HG03558 (cell line): ENCODE measurements around the gene ABCB4.
"Not testable (repeated sequence)": the region's sequence is repeated elsewhere in the genome, so short reads cannot be mapped to it uniquely, and the experiment has no call there.

Source experiments
- ATAC-seq: cut with Tn5 transposase; IDR thresholded peaks from one replicate; pipeline ENCODE4 v1.9.1; 2021; ENCODE audit warnings: moderate number of reproducible peaks; ENCODE audit not compliant: unreplicated experiment; ENCODE audit errors: extremely low read depth

ABCB4 gene

DNA sequence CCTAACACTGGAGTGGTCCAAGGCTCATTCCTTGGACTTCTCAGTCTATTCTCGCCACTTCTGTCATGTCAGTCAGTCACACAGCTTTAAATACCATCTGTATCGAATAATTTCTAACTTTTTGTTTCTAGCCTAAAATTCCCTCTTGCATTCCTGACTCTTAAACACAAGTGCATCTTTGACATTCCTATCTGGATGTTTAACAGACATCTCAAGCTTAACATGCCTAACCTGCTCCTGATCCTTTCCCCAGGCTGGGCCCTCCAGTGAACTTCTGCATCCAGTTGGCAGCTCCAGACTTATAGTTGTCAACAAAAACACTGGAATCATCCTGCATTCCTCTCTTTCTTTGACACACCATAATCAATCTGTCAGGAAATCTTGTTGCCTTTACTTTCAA, 4.5 kb upstream of the ABCB4 start:
- ATAC-seq = no peak

DNA sequence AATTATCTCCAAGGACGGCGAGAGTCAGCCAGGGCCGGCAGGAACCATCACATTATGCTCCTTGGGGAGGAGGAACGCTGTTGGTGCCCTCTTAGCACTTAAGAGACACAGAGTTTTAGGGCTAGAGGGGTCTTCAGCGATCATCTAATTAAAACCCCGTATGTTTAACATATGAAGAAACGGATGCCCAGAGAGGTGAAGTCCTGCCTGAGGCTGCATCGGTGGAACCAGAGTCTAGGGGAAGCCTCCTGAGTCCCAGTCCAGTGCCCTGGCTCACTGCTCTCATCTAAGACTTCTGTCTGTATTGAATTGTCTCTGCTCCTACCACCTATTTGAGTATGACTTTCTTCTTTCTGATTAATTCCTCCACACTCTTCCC, 688 bp upstream of the ABCB4 start:
- no peak for ATAC-seq

DNA sequence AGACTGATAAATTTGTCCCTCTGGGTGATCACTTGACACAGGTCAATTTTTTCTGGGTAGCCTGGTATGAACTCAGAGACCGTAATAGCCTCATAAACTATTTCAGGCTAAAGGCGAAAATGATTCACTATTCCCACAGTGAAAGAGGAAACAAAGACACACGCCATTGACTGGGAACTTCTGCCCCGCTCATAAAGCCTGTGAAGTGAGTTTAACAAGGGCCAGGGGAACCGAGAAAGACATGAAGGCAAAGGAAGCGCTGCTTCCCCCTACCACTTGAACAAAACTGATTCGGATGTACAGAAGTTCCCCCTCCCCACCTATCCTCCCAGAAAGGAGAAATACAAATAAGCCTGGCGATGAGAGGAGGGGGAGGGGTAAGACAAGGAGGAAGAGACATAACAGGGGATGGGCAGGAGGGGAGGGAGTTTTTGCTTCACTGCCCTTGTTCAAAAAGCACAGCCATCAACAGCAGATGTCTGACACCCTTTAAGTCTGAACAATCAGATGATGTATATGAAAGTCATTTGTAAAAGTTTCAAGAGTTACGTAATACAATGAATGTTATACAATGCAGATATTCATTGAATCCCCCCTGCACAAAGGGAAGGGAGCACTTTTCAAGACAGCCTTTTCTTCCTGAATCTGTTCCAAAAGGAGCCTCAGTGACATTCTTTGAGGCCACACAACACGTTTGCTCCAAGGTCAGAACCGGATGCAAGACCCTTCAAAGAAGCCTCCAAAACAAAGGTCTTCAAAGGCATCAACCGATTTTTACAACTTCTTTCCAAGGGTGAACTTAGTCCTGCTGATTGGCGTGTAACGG, 734 bp downstream of the ABCB4 start:
- peak; percentile 62 for ATAC-seq

DNA sequence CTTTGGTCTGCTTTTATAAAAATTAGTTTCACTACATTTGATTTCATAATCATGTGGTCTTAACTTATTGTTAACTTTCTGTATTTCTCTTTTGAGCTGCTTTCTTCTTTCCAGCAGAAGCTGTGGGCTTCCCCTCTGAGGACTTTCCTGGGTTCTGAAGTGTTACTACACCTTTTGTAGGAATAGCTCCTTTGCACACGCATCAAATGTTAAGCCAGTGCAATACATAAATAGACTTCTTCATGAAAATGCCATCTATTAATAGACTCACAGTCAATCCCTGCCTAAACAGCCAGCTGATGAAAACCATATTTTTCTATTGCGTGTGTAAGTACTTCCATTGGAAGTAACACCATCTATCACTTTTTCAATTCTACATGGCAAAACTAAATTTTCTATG, 1.5 kb downstream of the ABCB4 start:
- no peak for ATAC-seq

DNA sequence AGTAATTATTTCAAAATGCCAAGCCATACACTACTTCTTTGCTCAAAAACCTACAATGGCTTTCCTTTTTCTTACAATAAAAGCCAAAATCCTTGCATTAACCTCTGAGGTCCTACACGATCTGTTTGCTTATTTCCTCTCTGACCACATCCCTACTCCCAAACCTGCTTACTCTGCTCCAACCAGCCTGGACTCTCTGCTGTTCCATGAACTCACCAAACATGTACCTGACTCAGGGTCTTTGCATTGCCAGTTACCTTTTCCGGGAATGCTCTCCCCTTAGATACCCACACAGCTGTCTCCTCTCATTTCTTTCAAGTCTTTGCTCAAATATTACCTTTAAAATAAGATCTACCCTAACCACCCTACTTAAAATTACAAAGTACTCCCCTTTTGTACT, 2.3 kb downstream of the ABCB4 start:
- ATAC-seq = no peak

DNA sequence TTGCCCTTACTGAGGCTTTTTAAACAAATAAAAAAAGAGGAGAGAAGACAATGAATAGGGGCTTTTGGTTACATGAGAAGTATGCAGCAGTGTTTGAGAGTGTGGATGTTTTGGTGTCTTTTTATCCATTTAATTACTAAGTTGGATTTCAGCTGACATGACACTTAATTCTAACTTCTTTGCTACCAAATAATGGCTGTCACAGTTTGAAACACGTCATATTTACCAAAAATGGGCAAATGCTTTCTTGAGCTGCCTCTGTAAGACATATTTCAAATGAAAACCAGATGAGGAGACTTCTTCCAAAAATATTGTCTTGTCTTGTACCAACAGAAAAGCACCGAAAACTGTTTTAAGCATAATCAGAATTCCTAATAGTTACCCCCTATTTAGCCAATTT, 4.0 kb downstream of the ABCB4 start:
- ATAC-seq = no peak

DNA sequence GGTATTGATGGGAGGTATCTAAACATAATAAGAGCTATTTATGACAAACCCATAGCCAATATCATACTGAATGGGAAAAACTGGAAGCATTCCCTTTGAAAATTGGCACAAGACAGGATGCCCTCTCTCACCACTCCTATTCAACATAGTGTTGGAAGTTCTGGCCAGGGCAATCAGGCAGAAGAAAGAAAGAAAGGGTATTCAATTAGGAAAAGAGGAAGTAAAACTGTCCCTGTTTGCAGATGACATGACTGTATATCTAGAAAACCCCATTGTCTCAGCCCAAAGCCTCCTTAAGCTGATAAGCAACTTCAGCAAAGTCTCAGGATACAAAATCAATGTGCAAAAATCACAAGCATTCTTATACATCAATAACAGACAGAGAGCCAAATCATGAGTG, 6.3 kb downstream of the ABCB4 start:
- ATAC-seq = not testable (repeated sequence)

DNA sequence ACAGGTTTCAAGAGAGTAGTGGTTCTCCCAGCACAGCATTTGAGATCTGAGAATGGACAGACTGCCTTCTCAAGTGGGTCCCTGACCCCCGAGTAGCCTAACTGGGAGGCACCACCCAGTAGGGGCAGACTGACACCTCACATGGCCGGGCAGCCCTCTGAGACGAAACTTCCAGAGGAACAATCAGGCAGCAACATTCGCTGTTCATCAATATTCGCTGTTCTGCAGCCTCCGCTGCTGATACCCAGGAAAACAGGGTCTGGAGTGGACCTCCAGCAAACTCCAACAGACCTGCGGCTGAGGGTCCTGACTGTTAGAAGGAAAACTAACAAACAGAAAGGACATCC, 10.0 kb downstream of the ABCB4 start:
- ATAC-seq = not testable (repeated sequence)

DNA sequence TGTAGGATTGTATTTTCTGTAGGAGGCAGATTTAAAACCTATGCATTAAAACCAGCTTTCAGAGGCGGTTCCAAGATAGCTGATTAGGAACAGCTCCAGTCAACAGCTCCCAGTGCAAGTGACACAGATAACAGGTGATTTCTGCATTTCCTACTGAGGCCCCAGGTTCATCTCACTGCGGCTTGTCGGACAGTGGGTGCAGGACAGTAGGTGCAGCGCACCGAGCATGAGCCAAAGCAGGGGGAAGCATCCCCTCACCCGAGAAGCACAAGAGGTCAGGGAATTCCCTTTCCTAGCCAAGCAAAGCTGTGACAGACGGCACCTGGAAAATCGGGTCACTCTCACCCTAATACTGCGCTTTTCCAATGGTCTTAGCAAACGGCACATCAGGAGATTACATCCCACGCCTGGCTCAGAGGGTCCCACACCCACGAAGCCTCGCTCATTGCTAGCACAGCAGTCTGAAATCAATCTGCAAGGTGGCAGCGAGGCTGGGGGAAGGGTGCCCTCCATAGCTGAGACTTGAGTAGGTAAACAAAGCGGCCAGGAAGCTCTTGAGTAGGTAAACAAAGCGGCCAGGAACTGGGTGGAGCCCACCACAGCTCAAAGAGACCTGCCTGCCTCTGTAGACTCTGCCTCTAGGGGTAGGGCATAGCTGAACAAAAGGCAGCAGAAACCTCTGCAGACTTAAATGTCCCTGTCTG, 10.5 kb downstream of the ABCB4 start:
- not testable (repeated sequence) for ATAC-seq

DNA sequence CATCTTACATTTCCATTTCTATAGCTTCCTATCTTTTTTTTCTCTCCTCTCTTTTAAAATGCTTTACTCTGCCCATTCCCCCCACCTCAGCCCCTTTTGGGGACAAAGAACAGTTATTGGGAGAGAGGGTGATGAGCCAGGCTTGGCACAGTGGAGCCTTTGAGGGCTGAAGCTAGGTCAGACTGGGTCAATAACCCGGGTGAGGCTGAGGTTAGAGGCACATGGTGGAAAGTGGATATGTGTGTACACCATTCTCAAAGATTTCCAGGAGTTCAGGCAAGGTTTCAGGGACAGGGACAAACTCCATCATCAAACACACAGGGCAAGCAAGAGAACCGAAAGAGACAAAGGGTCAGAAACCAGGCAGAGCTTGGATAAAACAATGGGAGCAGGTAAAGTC, 11.5 kb downstream of the ABCB4 start:
- ATAC-seq = no peak

DNA sequence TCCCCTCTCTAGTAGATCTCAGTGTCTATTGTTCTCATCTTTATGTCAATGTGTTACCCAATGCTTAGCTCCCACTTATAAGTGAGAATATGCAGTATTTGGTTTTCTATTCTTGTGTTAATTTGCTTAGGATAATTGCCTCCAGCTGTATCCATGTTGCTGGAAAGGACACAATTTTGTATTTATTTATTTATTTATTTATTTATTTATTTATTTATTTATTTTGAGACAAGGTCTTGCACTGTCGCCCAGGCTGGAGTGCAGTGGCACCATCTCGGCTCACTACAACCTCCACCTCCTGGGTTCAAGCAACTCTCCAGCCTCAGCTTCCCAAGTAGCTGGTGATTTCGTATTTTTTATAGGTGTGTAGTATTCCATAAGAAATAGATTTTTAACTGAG, 15.0 kb downstream of the ABCB4 start:
- ATAC-seq = not testable (repeated sequence)

DNA sequence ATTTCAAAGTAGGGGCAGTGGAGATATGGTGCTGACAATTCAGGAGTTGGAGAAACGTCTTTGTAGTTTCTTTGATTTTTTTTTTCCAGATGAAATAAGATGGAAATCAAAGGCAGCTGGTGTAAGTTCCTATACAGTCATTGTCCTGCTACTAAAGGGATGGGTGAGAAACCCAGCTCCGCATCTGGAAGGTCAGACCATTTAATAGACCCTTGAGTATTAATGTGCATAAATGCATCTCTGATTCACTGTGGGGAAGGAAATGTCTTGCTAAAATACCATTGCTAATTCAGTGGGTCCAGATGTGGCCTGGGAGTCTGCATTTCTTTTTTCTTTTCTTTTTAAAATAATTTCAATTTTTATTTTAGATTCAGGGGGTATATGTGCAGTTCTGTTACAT, 15.5 kb downstream of the ABCB4 start:
- ATAC-seq = no peak

DNA sequence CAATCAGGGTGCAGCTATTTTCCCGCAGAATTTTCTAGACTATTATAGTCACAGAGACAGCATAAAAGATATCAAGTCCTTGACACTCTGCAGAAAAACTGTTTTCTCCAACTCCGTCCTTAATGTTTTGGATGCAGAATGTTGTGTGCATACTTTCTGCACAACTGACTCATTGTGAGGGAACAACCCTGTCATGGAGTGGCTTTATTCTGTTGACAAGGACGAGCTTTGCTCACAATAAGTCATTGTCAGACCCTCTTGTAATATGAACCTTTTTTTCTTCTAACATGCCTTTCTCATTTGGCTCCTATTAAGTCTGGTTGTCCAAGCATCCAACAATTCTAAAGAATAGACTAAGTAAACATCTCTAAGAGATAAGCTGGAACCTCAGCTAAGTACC, 17.3 kb downstream of the ABCB4 start:
- ATAC-seq = no peak

DNA sequence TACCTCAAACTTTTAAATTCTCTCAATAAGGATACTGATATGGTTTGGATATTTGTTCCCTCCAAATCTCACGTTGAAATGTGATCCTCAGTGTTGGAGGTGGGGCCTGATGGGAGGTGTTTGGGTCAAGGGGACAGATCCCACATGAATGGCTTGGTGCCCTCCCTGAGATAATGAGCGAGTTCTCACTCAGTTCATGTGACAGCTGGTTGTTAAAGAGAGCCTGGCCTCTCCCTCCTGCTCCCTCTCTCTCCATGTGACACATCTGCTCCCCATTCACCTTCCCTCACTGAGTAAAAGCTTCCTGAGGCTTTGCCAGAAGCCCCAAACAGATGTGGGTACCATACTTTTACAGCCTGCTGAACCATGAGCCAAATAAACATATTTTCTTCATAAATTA, 19.2 kb downstream of the ABCB4 start:
- no peak for ATAC-seq

DNA sequence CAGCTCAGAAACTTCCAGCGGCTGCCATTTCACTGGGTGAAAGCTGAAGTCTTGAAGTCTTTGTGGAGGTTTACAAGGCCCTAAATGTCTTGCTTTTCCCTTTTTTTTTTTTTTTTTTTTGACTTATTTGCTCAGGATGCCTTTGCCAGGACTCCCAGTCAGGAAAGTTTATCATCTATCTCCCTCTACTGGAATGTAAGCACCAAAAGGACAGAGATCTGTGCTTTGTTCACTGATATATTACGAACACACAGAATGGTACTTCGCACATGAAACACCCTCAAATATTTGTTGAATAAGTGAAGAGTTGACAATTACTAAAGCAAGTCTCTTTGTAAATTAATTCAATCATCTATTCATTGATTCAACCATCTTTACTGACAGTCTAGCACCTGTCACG, 23.2 kb downstream of the ABCB4 start:
- no peak for ATAC-seq

DNA sequence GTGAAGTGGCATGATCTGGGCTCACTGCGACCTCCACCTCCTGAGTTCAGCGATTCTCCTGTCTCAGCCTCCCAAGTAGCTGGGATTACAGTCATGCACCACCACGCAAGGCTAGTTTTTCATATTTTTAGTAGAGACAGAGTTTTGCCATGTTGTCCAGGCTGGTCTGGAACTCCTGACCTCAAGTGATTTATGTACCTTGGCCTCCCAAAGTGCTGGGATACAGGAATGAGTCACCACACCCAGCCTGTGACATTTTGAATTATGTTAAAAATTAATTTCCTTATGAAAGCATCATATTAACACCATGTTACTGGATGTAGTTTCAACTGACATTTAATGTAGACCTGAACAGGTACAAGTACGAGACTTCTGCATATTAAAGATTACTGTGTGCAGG, 24.3 kb downstream of the ABCB4 start:
- ATAC-seq = no peak

DNA sequence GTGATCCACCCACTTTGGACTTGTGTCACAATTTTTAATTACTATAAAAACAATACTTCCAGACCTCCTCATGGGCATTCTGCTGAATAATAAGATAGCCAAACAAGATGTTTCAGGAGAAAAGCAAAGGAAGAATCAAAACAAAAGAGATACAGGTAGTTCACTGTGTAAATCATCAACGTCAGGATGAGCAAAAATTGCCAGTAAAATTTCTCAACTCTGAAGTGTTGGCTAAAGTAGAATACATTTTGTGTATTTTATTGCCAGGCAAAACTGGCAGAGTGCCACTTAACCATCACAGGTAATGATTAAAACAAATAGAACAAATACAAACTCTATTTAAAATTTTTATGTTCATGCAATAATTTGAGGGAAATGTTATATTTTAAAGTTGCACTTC, 24.8 kb downstream of the ABCB4 start:
- no peak for ATAC-seq

DNA sequence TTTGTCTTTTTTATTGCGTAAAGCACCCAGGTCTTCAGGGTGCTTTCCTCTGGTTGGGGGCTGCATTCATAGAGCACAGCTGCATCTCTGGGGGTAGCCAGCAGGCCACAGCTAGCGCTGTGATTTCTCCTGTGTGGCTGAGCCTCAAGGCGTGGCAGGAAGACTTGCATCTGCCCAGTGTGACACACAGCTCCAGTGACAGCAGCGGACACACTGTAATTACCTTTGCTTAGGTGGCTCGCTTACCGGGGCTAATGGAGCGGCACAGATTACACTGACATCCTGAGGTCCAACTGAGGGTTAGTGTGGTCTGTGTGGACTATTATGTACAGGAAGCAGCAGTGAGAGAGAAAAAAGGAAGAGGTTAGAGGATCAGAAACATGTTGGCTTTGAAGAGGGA, 27.1 kb downstream of the ABCB4 start:
- ATAC-seq = no peak

DNA sequence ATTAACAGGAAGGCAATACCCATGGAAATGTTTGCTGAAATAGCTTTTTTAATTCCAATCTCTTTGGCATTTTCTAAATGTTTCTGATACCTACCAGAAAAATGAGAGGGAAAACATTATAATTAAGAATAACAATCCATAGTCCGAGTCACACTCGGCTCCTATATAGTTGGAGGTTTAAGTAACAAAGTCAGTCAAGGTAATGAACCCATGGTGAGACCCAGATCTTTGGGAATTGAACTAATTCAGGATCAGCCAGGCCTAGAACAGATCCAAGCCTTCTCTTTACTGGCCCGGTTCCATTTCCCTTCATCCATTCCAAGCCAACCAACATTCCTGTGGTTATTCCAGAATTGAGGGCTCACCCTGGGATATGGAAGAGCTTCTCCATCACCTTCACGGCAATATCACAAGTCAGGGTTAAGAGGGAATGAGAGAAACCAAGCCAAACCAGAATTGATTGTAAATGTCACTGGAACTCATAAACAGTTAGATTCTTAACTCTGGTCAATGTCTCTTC, 28.3 kb downstream of the ABCB4 start:
- ATAC-seq = no peak

DNA sequence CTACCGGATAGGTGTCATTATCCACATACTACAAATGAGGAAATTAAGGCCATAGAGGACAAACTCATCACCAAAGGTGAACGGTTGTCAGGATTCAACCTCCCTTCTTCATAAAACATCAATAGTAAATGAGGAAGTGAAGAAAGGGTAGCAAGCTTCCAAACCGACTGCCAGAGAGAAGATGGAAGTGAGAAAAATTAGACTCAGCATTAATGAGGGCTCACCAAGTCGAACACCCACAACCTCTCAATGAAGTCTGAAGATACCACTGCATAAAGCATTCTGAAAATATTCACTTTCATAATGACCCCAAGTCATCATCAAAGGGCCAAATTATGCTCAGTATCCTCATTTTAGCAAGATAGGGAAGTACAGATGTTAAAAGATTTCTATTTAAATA, 29.6 kb downstream of the ABCB4 start:
- peak; percentile 92 for ATAC-seq

DNA sequence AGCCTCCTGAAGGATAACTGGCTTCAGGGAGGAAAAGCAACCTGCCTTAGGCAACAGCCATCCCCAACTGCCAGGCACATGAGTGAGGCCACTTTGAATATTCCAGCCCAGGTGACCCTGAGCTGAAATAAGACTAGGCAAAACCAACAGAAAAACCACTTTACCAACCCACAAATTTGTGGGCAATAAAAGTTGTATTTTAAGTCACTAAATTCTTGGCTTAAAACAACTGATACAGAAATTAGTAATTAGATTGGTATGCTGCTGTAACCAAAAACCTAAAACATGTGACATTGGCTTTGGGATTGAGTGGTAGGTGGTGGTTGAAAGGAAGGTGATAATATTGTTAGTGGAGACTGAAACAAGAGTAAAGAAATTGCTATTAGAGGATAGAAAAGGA, 39.9 kb downstream of the ABCB4 start:
- ATAC-seq = no peak

DNA sequence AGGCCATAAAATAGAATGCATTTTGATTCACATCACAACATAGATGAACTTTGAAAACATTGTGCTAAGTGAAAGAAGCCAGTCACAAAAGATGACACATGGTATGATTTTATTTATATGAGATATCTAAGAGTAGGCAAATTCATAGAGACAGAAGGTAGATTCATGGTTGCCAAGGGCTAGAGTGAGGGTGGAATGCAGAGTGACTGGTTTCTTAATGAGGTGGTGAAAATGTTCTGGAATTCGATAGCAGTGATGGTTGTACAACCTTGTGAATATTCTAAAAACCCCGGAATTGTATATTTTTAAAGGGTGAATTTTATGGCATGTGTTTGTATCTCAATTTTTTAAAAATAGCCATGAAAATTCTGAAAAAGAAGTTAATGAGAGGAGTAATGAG, 42.9 kb downstream of the ABCB4 start:
- no peak for ATAC-seq
